Stimulated activated CD8-positive, alpha-beta memory T cell treated with anti-CD3 and anti-CD28 coated beads, Interleukin-4, amount 100 ng/mL, for 4 hours (primary cell): ENCODE results near the gene PRAMEF13.
"Not testable (repeated sequence)": the region's sequence is repeated elsewhere in the genome, so short reads cannot be mapped to it uniquely, and the experiment has no call there.

Experiments
- DNase-seq, 2 donors: peaks; one replicate each; pipeline ENCODE4 v3.0.0-alpha.2; 2020; ENCODE audit warnings: low read depth in 2 of 2, low spot score in 1 of 2

Gene PRAMEF13, protein sequence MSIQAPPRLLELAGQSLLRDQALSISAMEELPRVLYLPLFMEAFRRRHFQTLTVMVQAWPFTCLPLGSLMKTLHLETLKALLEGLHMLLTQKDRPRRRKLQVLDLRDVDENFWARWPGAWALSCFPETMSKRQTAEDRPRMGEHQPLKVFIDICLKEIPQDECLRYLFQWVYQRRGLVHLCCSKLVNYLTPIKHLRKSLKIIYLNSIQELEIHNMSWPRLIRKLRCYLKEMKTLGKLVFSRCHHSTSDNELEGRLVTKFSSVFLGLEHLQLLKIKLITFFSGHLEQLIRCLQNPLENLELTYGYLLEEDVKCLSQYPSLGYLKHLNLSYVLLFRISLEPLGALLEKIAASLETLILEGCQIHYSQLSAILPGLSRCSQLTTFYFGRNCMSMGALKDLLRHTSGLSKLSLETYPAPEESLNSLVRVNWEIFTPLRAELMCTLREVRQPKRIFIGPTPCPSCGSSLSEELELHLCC

DNA sequence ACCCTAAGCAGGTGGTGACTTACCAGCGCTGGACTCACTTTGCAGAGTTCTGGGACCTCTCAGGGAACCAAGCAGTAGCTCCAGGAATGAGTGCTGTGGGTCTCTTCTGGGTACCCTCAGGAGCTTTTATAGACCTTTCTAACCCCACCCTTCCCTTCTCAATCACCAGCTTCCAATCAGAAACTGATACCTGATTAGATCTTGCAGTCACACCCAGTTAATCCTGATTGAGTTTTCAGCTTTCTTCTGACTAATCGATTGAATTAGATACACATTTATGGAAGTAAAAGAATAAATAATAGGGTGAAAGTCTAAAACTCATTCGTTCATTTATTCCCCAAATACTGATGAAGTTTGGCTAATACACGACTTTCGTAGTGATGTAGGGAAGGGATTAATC lies at the start of gene PRAMEF13:
Gene PRAMEF13, minus strand, starts transcription at position 101 of the 400 bp plus-strand sequence. CDS start 1,820 bp downstream, outside the sequence.
- not testable (repeated sequence) for DNase-seq

DNA sequence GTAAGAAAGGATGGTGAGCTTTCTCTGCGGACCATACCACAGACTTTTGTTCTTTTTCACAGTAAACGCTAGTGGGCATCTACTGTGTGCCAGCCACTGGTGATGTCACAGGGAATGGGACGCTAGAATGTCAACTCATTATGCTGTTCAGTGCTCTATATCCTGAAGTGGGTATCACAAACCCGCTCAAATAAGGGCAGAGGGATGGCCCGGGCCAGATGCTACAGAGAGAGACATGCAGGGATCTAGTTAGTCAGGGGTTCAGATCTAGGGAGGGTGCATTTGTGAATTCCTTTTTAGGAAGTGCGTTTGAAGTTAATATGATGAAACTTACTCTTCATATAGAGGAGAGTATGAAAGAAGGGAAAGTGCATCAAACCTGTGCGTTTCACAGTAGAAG lies 45.9 kb upstream of the PRAMEF13 start:
- not testable (repeated sequence) for DNase-seq

DNA sequence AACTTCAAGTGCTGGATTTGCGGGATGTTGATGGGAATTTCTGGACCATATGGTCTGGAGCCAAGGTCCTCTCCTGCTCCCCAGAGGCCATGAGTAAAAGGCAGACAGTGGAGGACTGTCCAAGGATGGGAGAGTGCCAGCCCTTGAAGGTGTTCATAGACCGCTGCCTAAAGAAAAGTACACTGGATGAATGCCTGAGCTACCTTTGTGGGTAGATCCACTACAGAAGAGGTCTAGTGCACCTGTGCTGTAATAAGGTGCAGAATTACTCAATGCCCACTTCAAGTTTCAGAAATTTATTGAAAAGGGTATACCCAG lies 45.3 kb upstream of the PRAMEF13 start:
- DNase-seq, result not testable (repeated sequence)

DNA sequence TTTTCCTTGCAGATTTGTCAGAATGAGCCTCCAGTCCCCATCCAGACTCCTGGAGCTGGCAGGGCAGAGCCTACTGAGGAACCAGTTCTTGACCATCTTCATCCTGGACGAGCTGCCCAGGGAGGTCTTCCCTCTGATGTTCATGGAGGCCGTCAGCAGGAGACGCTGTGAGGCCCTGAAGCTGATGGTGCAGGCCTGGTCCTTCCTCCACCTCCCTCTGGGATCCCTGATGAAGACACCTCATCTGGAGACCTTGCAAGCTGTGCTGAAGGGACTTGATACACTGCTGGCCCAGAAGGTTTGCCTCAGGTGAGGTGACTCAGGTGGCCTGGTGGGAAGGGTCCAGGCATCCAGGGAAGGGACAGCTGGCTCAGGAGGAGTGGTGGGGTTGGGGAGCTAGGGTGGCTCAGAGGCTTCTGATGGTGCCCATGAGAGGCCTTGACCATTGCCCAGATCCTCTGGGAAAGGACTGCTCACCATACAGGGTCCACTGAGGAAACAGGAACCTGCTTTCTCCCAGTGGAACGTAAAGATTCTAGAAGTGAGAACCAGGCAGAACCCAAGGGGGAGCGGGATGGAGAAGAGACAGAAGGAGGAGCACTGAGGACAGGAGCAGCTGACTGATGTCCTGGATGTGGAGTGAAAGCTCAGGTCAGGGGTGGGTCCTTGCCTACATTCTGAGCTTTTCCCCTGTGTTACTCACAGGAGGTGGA lies 44.8 kb upstream of the PRAMEF13 start:
- DNase-seq, result not testable (repeated sequence)

DNA sequence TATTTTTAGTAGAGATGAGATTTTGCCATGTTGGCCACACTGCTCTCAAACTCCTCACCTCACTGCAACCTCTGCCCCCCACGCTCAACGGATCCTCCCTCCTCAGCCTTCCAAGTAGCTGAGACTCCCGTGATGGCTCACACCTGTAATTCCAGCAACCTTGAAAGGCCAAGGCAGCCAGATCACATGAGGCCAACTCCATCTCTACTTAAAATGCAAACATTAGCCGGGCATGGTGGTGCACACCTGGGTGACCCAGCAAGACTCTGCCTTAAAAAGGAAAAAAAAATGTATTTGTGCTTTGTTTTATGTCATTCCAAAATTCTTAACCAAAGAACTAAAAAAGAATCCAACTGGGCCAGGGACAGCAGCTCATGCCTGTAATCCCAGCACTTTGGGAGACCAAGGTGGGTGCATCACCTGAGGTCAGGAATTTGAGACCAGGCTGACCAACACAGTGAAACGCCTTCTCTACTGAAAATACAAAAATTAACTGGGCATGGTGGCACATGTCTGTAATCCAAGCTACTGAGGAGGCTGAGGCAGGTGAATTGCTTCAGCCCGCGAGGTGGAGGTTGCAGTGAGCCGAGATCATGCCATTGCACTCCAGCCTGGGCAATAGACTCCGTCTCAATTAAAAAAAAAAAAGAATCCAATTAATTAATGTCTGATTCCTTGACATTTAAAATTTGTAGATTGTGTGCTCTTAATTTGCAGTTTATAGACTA lies 42.5 kb upstream of the PRAMEF13 start:
- DNase-seq, result not testable (repeated sequence)

DNA sequence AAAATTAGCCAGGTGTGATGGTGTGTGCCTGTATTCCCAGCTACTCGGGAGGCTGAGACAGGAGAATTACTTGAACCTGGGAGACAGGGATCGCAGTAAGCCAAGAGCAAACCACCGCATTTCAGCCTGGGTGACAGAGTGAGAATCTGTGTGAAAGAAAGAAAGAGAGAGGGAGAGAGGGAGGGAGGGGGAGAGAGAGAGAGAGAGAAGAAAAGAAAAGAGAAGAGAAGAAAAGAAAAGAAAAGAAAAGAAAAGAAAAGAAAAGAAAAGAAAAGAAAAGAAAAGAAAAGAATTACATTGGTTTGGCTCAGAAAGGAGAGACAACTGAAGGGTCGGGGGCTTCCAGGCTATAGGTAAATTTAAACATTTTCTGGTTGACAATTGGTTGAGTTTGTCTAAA lies 38.4 kb upstream of the PRAMEF13 start:
- DNase-seq, result not testable (repeated sequence)

DNA sequence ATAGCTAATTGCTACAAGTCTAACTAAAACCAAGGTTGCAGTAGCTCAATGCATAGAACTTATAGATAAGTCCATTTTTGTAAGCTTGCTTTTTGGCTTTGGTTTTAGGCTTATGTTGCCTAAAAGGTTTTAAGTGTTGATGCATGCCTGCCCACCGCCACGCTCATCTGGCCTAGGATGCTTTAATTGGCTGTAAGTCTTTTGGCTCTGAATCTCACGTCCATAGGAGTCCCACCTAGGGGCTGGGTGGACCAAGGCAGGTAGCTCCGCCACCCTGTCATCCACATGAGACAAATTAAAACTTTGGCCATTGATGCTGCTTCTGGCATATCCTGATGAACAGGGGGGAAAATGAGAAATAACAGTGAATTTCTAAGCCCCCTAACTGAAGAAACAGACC lies 36.4 kb upstream of the PRAMEF13 start:
- DNase-seq, result not testable (repeated sequence)

DNA sequence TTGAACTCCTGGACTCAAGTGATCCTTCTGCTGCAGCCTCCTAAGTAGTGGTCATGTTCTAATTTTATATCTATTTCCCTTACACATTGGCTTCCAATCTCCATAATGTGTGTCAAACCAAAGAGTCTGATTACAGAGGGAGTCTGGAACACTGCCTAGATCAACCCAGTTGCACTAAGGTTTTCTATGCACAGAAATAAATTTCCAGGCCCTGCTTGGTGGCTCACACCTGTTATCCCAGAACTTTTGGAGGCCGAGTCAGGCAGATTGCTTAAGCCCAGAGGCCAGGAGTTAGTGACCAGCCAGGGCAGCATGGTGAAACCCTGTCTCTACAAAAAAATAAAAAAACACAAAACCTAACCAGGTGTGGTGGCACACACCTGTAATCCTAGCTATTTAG lies 32.8 kb upstream of the PRAMEF13 start:
- not testable (repeated sequence) for DNase-seq

DNA sequence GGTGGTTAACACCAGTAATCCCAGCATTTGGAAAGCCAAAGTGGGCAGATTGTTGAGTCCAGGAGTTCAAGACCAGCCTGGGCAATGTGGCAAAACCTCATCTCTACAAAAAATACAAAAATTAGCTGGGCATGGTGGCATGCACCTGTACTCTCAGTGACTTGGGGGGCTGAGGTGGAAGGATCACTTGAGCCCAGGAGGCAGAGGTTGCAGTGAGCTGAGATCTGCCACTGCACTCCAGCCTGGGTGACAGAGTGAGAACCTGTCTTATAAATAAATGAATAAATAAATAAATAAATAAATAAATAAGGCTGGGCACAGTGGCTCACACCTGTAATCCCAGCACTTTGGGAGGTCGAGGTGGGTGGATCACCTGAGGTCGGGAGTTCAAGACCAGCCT lies 30.8 kb upstream of the PRAMEF13 start:
- not testable (repeated sequence) for DNase-seq

DNA sequence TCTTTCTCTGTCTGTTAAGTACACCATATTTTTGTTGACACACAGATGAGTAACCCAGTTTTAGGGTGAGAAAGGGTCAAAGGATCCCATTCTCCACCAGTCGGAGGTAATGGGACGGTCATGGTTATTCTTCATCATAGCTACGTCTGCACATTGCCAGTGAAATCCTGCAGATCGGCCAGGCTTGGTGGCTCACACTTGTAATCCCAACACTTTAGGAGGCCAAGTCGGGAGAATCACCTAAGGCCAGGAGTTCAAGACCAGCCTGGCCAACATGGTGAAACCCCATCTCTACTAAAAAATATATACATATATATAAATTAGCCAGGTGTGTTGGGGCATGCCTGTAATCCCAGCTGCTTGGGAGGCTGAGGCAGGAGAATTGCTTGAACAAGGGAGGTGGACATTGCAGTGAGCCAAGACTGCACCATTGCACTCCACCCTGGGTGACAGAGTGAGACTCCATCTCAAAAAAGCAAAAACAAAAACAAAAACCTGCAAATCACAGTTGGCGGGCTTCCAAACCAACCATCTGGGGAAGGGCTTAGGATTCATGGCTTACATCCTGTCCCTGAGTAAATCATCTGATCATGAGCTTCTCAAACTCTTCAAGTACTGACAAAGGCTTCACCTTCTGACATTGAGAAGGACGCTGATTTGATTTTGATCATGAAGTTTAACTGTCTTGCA lies 30.0 kb upstream of the PRAMEF13 start:
- not testable (repeated sequence) for DNase-seq

DNA sequence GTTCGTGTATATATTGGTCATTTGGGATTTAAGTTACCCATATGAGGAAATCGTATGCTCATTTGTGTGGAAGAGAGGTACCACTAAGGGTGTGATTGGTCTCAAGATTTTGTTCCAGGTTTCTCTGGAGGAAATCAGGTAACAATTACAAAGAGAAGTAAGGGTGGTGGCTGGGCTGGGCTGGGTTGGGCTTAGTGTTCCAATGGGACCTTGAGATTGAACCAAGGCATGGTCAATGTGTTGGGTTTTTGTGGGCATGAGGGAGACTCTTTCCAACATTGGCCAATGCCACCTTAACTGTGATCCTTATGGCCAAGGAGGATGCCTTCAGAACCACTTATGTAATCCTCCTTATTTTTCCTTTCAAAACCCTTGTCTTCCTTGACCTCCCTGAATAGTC lies 29.4 kb upstream of the PRAMEF13 start:
- DNase-seq, result not testable (repeated sequence)

DNA sequence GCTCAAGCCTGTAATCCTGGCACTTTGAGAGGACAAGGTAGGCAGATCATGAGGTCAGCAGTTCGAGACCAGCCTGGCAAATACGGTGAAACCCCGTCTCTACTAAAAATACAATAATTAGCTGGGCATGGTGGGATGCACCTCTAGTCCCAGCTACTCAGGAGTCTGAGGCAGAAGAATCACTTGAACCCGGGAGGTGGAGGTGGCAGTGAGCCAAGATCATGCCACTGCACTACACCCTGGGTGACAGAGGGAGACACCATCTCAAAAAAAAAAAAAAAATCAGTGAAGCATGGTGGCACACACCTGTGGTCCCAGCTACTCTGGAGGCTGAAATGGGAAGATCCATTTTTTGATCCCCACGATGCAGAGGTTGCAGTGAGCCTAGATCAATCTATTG lies 28.9 kb upstream of the PRAMEF13 start:
- not testable (repeated sequence) for DNase-seq

DNA sequence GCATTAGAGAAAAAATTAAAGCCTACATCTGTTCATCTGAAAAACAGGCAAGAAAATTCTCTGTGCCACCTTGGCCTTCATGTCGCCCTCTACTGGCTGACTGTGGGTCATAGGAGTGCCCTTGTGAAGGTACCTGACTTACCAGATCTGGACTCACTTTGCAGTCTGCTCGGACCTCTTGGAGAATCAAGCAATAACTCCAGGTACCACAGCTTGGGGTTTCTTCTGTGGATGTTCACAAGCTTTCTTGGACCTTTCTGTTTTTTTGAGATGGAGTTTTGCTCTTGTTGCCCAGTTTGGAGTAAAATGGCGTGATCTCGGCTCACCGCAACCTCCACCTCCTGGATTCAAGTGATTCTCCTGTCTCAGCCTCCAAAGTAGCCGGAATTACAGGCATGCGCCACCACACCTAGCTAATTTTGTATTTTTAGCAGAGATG lies 27.2 kb upstream of the PRAMEF13 start:
- no peak for DNase-seq

DNA sequence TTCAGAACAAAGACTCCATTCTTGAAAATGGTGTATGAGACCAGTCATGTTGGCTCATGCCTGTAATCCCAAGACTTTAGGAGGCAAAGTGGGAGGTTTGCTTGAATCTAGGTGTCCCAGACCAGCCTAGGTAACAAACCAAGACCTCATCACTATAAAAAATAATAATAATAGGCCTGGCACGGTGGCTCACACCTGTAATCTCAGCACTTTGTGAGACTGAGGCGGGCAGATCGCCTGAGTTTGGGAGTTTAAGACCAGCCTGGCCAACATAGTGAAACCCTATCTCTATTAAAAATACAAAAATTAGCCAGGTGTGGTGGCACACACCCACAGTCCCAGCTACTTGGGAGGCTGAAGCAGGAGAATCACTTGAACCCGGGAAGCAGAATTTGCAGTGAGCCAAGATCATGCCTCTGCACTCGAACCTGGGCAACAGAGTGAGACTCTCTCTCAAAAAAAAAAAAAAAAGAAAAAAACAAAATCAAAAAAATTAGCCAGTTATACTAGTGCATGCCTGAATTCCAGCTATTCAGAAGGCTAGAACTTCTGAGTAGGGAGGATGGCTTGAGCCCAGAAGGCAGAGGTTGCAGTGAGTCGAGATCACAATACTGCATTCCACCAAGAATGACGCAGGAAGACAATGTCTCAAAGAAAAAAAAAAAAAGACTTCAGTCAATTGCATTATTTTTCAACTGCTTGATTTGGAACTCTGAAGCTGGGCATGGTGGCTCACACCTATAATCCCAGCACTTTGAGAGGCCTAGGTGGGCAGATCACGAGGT lies 26.3 kb upstream of the PRAMEF13 start:
- not testable (repeated sequence) for DNase-seq

DNA sequence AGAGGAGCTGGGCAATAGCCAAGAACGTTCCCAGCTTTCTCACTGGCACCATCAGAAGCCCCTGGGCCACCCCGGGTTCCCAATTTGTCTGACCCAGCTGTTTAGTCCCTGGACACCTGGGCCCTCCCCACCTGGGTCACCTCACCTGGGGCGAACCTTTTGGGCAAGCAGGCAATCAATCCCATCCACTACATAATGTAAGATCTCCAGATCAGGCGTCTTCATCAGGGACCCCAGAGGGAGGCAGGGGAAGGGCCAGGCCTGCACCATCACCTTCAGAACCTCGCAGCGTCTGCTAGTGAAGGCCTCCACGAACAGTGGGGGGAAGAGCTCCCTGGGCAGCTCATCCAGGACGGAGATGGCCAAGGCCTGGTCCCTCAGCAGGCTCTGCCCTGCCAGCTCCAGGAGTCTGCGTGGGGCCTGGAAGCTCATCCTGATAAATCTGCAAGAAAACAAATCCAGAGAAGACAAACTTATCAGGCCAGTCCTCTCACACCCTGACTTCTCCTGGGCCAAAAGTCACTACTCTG lies 24.5 kb upstream of the PRAMEF13 start, which contains the start of gene PRAMEF18:
Gene PRAMEF18, minus strand, starts transcription at position 480 of the 530 bp plus-strand sequence. Its CDS starts 48 bp downstream, at position 432.
- not testable (repeated sequence) for DNase-seq

DNA sequence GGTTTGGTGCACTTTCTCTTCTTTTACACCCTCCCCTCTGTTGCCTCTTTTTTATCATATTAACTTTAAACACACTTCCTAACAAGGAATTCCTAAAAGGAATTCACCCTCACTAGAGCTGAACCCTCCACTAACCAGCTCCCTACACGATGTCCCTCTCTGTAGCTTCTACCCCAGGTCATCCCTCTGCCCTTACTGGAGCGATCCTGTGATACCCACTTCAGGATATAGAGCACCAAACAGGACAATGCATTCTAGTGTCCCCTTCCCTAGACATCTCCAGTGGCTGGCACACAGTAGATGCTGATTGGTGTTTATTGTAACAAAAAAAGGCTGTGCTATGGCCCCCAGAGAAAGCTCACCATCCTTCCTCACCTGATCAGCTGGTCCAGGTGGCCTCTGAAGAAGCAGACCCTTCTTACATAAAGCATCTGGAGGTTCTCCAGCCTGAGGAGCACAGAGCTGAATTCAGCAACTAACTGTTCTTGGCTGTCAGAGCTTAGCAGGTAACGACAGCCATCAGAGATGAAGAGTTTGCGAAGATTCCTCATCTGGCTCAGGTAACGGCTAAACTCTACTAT lies 23.4 kb upstream of the PRAMEF13 start:
- DNase-seq, result no peak

DNA sequence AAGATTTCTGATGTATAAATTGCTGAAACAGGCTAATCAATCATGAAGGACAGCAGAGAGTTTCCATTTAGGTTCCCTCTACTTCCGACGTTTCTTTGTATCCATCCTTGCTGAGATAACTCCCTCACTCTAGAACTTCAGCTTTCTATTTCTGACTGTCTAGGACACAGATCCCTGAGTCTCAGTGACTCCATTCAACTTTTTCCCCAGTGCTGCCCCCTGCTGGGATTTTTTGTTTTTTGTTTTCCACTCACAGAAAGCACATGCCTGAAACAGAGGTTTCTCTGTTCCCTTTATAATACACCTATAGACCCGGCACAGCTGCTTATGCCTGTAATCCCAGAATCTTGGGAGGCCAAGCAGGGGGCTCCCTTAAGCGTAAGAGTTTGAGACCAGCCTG lies 21.6 kb upstream of the PRAMEF13 start:
- DNase-seq, result not testable (repeated sequence)

DNA sequence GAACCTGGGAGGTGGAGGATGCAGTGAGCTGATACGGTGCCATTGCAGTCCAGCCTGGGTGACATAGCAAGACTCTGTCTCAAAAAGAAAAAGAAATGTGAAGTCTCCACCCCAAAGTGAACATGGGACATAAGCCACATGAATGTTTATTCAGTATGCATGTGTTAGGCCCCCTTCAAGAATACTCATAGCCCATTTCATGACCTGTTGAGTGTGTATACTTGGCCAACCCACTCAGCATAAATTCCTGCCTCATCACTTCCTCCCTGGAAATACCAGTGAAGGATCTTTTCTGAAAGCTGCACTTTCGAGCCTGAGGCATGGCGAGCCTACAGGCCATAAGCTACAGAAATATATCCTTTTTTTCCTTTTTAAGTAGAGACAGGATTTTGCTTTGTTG lies 18.0 kb upstream of the PRAMEF13 start:
- not testable (repeated sequence) for DNase-seq

DNA sequence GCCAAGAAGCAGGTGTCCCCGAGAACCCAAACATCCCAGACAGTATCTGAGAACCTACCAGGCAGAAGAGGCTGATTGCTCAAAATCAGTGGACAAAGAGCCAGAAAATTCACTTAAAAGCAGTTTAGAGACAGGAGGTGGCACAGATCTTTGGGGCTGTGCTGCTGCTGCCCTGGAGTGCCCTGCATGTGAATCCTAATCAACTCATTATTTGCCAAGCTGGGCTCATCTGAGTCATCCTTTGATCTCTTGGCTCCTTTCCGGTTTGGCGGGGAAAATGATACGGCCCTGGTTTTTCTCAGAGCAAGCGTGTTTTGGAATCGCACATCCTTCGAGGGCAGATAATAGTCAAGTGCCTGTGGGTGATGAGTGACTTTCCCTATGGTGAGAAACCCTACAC lies 15.4 kb upstream of the PRAMEF13 start:
- DNase-seq, result not testable (repeated sequence)
